ENCODE measurements around the gene TNRC18.
"Not testable (repeated sequence)": the region's sequence is repeated elsewhere in the genome, so short reads cannot be mapped to it uniquely, and the experiment has no call there.

The TNRC18 gene

GRCh38 chr7:5333121-5334045 lies 90.3 kb downstream of the TNRC18 start:
- DNase-seq: no peak
- peaks cover 0 to 6% (median 0%) of the 10 kb centered on the region in 3 donors for H3K9me3 ChIP-seq
- no peaks in the 10 kb centered on the region for H3K4me1 ChIP-seq
- no peak for TF ChIP-seq CTCF (IDR thresholded peaks at IDR 0.05)
- H3K36me3 ChIP-seq: peaks cover 68 to 100% (median 86%) of the 10 kb centered on the region in 3 donors
- no peak overlapping the region for H3K4me3 ChIP-seq
- H3K27ac ChIP-seq: no peak overlapping the region
- intact Hi-C loops (cut with DNase I; ENCODE audit: low total_unique reads): no loop called here
- H3K27me3 ChIP-seq: no peaks in the 10 kb centered on the region

- Histone ChIP-seq H3K27me3 (no peaks in the 10 kb centered on the region), H3K9me3 (peaks cover 0 to 3% (median 0%) of the 10 kb centered on the region in 3 donors), H3K4me3 (no peak overlapping the region), H3K4me1 (no peaks in the 10 kb centered on the region), H3K27ac (no peak overlapping the region), H3K36me3 (peaks cover 61 to 100% (median 85%) of the 10 kb centered on the region in 3 donors)
- no peak for TF ChIP-seq CTCF (IDR thresholded peaks at IDR 0.05)
- no peak for DNase-seq
- intact Hi-C loops (cut with DNase I; ENCODE audit: low total_unique reads): no loop called here
Observed at GRCh38 chr7:5332579-5332978, 91.1 kb downstream of the TNRC18 start.

- intact Hi-C loops (cut with DNase I; ENCODE audit: low total_unique reads): no loop called here
- Histone ChIP-seq H3K4me1 (no peaks in the 10 kb centered on the region), H3K27ac (no peak overlapping the region), H3K27me3 (no peaks in the 10 kb centered on the region), H3K36me3 (peaks cover 65 to 100% (median 83%) of the 10 kb centered on the region in 3 donors), H3K4me3 (no peak overlapping the region), H3K9me3 (no peaks in the 10 kb centered on the region)
- DNase-seq: no peak
- no peak for TF ChIP-seq CTCF (IDR thresholded peaks at IDR 0.05)
Observed at GRCh38 chr7:5330288-5330687, 93.3 kb downstream of the TNRC18 start.

- peaks cover 83 to 99% (median 96%) of the 10 kb centered on the region in 3 donors for H3K36me3 ChIP-seq
Observed at GRCh38 chr7:5324961-5325360, 98.7 kb downstream of the TNRC18 start.

GRCh38 chr7:5323800-5324781 lies 99.5 kb downstream of the TNRC18 start:
- H3K27ac ChIP-seq; H3K4me1 ChIP-seq; H3K9me3 ChIP-seq; H3K27me3 ChIP-seq; H3K4me3 ChIP-seq; DNase-seq; intact Hi-C loops (cut with DNase I; ENCODE audit: low total_unique reads): not testable (repeated sequence)
- H3K36me3 ChIP-seq: peaks cover 86 to 99% (median 96%) of the 10 kb centered on the region in 3 donors

More at GRCh38 chr7:5324961-5325360, 98.7 kb downstream of the TNRC18 start:
- Histone ChIP-seq H3K27me3 (no peaks in the 10 kb centered on the region), H3K9me3 (no peaks in the 10 kb centered on the region), H3K4me3 (no peak overlapping the region), H3K27ac (no peak overlapping the region), H3K4me1 (no peaks in the 10 kb centered on the region)
- intact Hi-C loops (cut with DNase I; ENCODE audit: low total_unique reads): no loop called here
- no peak for DNase-seq
- no peak for TF ChIP-seq CTCF (IDR thresholded peaks at IDR 0.05)
